ENCODE data around the gene SLC26A1.
"Not testable (repeated sequence)": the region's sequence is repeated elsewhere in the genome, so short reads cannot be mapped to it uniquely, and the experiment has no call there.

SLC26A1 gene

DNA sequence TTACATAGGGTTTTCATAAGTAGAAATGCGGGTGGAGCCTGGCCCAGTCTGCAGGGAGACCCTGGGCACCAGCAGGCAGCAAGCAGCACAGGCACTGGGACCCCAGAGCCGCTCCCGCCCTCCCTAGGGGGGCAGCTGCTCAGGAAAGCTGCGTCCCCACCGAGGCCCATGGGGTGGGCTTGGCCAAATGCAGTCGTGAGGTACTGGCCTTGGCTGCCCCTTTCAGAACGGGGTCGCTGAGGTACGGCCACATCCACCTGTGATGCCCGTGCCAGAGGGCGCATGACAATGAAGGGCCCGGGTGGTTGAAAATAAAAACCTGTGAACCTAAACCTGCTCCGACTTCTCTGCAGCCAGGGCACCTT, 44.3 kb downstream of the SLC26A1 start:
- TF ChIP-seq, protein P1, sequence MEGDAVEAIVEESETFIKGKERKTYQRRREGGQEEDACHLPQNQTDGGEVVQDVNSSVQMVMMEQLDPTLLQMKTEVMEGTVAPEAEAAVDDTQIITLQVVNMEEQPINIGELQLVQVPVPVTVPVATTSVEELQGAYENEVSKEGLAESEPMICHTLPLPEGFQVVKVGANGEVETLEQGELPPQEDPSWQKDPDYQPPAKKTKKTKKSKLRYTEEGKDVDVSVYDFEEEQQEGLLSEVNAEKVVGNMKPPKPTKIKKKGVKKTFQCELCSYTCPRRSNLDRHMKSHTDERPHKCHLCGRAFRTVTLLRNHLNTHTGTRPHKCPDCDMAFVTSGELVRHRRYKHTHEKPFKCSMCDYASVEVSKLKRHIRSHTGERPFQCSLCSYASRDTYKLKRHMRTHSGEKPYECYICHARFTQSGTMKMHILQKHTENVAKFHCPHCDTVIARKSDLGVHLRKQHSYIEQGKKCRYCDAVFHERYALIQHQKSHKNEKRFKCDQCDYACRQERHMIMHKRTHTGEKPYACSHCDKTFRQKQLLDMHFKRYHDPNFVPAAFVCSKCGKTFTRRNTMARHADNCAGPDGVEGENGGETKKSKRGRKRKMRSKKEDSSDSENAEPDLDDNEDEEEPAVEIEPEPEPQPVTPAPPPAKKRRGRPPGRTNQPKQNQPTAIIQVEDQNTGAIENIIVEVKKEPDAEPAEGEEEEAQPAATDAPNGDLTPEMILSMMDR (conservative IDR thresholded peaks at IDR 0.05) = no peak
- H3K27ac ChIP-seq = no peak overlapping the region

DNA sequence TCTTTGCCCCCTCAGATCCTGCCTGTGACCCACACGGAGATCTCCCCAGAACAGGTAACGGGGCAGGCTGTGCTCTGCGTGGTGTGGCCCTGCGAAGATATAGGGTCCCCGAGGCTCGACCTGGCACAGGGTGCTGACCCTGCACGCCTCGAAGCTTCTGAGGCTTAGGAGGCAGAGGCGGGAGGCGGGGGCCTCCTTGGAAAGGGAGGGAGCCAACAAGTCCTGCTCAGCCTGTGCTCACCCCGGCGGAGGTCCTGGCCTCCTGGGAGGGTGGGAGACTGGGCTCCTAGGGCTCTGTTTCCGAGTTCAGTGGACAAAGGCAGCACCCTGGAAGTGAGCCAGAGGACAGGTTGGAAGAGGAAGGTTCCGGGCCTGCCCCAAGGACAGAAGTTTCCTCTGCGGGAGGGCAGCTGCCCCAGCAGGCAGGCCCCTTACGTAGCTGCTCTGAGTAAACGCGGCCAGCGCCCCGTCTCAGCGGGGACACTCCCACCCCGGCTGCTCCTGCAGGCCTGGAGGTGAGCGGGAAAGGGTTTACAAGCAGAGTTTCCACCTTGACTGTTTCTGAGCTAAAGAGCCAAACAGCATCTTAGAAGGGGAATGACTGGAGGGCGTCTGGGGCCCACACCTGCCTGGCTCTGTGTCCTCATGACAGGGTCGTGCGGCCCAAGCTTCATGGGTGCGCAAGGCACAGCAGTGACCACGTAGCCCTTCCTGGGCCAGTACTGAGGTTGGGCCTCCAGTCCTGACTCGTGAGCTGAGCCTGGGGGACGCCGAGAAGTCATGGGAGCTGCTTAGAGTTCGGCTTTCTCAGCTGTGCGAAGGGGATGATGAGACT, 44.9 kb downstream of the SLC26A1 start:
- TF ChIP-seq, protein P1 (conservative IDR thresholded peaks at IDR 0.05) = no peak
- TF ChIP-seq ZFX (IDR thresholded peaks at IDR 0.05) = no peak
- no peak overlapping the region for H3K27ac ChIP-seq

DNA sequence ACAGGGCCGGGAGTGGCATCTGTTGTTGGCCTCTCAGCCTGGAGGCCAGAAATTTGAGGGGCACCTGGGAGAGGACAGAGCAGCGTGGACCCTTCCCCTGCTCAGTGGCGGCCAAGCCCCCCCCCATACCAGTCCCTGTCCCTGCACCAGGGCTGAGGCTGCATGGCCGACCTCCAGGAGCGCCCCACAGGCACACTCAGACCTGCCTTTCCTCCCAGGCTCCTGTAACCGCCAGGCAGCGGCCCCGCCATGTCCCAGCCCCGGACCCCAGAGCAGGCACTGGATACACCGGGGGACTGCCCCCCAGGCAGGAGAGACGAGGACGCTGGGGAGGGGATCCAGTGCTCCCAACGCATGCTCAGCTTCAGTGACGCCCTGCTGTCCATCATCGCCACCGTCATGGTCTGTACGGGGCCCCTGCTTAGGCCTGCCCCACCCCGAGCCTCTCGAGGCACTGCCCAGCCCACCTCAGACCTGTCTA, 45.7 kb downstream of the SLC26A1 start:
- no peak overlapping the region for H3K27ac ChIP-seq
- TF ChIP-seq, protein P1 (conservative IDR thresholded peaks at IDR 0.05) = no peak
- no peak for TF ChIP-seq ZFX (IDR thresholded peaks at IDR 0.05)

DNA sequence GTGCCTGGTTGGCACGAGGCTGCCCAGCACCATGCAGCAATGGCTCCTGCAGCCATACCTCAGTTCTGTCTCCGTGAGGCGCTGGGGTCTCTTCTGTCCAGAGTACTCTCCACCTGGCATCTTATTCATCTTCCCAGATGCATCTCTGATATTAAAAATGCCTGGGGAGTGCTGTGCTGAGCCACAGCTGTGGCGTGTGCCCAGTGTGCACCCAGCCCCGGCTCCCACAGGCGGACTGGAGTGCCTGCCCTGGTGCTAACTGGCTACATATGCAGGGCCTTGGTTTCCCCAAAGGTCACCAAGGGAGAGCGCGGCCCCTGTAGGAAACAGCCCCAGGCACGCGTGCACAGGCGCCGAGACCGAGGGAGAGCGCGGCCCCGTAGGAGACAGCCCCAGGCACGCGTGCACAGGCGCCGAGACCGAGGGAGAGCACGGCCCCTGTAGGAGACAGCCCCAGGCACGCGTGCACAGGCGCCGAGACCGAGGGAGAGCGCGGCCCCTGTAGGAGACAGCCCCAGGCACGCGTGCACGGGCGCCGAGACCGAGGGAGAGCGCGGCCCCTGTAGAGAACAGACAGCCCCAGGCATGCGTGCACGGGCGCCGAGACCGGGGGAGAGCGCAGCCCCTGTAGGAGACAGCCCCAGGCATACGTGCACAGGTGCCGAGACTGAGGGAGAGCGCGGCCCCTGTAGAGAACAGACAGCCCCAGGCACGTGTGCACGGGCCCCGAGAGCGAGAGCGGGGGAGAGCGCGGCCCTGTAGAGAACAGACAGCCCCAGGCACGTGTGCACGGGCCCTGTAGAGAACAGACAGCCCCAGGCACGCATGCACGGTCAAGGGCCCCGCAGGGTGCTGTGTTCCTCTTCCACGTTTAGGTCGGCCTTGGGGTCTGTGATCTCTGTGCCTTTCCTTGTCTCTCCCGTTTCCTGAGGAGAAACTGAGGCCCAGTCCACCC, 46.4 kb downstream of the SLC26A1 start:
- H3K27ac ChIP-seq = no peak overlapping the region
- TF ChIP-seq, protein P1 (conservative IDR thresholded peaks at IDR 0.05) = no peak
- TF ChIP-seq ZFX (IDR thresholded peaks at IDR 0.05) = no peak

DNA sequence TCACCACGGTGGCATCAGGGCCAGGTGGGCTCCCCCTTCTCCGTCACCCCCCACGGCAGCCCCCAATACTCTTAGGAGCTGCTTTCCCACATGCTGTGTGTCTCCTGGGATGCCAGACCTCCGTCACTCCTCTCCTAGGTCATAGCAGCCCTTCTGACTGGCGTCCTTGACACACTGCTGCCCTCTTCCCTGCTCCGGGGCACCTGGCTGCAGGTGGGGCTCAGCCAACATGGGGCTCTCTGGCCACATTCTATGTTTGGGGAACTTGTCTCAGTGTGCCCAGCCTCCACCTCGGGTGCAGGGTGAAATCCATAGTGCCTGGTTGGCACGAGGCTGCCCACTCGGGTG, 47.1 kb downstream of the SLC26A1 start:
- TF ChIP-seq, protein P1 (conservative IDR thresholded peaks at IDR 0.05) = no peak
- no peak overlapping the region for H3K27ac ChIP-seq

DNA sequence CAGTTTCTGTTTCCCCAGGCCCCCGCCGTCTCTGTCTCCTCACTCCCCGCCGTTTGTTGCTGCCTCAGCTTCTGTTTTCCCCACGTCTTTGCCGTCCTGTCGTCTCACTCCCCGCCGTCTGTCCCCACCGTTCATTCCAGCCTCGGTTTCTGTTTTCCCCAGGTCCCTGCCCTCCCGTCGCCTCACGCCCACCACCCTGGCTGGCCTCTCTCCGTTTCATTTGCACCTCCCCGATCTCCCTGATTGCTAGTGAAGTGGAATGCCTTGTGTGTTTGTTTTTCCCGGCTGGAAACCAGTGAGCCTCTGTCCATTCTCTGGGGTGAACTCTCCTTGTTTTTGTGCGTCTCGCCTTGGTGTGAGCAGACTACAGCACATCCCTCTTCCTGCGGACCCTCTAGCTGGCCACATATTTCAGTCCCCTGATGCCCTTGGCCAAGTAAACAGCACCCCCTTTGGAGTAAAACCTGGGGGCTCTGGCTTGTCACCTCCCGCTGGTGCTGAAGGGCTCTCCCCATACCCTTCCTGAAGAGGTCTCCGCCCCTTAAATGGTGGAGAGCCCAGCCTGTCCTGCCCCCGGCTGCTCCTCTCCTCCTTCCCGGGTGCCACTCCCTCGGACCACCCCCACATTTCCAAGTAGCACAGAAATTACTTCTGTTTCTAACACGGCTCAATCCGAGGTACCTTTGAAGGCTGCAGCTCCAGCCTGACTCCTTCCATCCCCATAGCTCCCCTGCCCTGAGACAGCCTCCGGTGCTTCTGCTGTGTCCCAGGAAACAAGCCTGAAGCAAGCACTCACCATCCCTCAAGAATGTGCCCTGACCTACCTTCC, 47.7 kb downstream of the SLC26A1 start:
- no peak for TF ChIP-seq ZFX (IDR thresholded peaks at IDR 0.05)
- TF ChIP-seq, protein P1 (conservative IDR thresholded peaks at IDR 0.05) = no peak
- H3K27ac ChIP-seq = no peak overlapping the region

DNA sequence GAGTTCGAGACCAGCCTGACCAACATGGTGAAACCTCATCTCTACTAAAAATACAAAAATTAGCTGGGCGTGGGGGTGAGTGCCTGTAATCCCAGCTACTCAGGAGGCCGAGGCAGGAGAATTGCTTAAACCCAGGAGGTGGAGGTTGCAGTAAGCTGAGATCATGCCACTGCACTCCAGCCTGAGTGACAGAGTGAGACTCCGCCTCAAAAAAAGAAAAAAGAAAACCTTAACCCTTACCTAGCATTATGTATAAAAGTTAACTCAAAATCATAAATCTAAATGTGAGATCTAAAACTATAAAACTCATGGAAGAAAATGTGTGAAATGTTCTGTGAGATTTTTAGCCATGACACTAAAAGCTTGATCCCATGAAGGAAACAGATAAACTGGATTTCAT, 53.7 kb downstream of the SLC26A1 start:
- H3K27ac ChIP-seq = not testable (repeated sequence)

All from C4-2B (cell line).